ENCODE measurements around the gene IL10. TPM values are rescaled to one million over a fixed set of nuclear protein-coding genes. Genes with fewer than 3 reads are reported as not detected.
A peak's percentile ranks its signal among the peaks of the same experiment; 100 is the strongest.

Gene IL10
- total RNA-seq, 1 donor from 2014 or later: not detected

DNA sequence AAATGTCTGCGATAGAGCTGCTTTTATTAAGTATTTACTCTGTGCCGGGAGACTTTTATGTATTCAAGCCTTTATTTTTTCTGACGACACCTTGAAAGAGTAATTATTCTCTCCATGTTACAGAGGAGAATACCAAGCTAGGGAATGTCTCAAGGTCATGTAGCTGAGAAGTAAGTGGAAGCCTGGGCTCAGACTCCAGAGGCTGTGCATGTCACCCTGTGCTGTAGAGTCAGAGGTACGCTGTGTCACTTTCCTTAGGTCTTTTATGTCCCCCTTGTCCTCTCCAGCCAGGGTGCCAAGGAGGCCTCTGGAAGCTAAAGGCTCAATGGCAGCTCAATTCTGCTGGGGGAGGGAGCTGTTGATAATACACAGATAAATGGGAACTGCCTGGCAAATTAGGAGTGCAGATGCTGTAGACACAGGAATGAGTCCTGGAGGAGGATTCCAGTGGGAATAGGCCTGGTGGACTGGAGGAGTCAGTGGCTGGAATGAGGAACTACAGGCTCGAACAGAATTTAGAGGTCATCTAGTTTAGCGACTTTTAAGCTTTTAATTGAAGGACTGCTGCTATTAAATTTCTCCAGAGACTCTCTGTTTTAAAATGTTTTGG, 11.0 kb downstream of the IL10 start:
- peaks cover 2% of the 10 kb centered on the region for H3K4me1 Mint-ChIP-seq (ENCODE audit: low read depth)
- no peak overlapping the region for H3K27ac Mint-ChIP-seq (ENCODE audit: unreplicated experiment)
- no peaks in the 10 kb centered on the region for H3K36me3 Mint-ChIP-seq (ENCODE audit: low read depth)
- H3K9me3 Mint-ChIP-seq (ENCODE audit: low read depth): no peaks in the 10 kb centered on the region
- H3K4me3 Mint-ChIP-seq (ENCODE audit: unreplicated experiment): no peak overlapping the region
- H3K27me3 Mint-ChIP-seq (ENCODE audit: low read depth): peaks cover 8% of the 10 kb centered on the region
- TF ChIP-seq, protein P1, sequence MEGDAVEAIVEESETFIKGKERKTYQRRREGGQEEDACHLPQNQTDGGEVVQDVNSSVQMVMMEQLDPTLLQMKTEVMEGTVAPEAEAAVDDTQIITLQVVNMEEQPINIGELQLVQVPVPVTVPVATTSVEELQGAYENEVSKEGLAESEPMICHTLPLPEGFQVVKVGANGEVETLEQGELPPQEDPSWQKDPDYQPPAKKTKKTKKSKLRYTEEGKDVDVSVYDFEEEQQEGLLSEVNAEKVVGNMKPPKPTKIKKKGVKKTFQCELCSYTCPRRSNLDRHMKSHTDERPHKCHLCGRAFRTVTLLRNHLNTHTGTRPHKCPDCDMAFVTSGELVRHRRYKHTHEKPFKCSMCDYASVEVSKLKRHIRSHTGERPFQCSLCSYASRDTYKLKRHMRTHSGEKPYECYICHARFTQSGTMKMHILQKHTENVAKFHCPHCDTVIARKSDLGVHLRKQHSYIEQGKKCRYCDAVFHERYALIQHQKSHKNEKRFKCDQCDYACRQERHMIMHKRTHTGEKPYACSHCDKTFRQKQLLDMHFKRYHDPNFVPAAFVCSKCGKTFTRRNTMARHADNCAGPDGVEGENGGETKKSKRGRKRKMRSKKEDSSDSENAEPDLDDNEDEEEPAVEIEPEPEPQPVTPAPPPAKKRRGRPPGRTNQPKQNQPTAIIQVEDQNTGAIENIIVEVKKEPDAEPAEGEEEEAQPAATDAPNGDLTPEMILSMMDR (IDR thresholded peaks at IDR 0.05): peak; percentile 43
- DNase-seq (ENCODE audit: low spot score): no peak

DNA sequence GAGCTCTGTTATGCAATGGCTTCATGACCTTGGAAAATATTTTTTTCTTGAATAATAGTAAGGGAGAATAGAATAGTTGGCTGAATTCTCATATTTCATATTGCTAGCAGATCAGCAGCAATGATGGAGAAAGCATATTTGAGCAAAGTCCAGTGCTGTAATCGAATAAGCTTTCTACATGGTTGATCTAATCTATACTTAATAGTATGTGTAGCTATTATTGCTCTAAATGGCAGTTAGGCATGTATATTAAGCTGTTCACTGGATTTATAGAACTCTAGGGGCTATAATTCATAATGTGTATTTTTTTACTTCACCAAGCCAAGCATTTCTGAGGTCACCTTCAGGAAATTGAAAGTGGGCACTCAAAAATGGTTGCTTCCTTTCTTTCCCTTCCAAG, 11.7 kb downstream of the IL10 start:
- Mint-ChIP-seq H3K27me3 (ENCODE audit: low read depth) (peaks cover 8% of the 10 kb centered on the region), H3K9me3 (ENCODE audit: low read depth) (no peaks in the 10 kb centered on the region), H3K4me1 (ENCODE audit: low read depth) (no peaks in the 10 kb centered on the region), H3K4me3 (ENCODE audit: unreplicated experiment) (no peak overlapping the region), H3K27ac (ENCODE audit: unreplicated experiment) (no peak overlapping the region), H3K36me3 (ENCODE audit: low read depth) (no peaks in the 10 kb centered on the region)
- DNase-seq (ENCODE audit: low spot score): no peak
- TF ChIP-seq, protein P1 (IDR thresholded peaks at IDR 0.05): no peak

DNA sequence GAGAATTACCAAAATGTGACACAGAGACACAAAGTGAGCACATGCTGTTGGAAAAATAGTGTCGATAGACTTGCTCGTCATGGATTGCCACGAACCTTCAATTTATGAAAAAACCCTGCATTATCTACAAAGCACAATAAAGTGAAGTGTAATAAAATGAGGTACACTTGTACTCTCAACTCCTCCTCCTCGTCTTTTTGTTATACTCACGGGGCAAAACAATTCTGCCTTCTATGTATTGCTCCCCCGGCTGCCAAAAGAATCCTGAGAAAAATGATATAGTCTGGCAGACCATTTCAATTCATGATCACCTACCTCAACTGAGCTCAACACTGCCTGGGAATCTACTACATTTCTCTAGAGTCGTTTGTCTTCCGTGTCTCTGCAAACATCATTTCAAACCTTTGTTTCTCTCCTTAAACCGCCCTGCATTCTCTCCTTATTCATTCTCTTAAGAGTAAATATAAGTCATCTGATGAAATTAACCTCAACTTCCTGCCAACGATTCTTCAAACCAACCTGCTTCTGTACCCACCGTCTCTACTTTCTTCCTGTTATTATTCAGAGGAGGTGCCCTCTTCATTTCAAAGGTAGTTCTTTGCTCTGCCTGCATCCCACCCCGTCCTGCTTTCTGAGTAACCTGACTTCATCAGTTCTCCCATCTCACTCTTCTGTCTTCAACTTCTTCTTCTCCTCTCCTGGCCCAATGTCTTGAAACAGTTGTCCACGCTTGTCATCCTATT, 14.6 kb downstream of the IL10 start:
- TF ChIP-seq, protein P1 (IDR thresholded peaks at IDR 0.05): no peak

DNA sequence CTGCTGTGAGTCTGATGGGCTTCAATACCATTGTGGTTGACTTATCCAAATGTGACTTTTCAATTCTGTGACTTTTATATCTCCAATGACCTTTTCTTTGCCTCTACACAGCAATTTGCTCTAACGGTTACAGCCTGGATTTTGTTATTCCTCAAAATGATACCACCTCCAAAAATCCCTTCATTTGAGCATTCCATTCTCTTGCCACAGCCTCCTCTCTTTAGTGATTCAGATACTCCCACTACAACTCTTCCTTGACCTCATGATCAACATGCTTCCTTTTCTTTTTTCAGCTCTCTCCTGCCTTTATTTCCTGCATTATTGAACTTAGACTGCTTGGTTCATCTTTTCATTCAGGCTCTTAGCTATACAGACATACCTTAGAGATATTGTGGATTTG, 18.3 kb downstream of the IL10 start:
- TF ChIP-seq, protein P1 (IDR thresholded peaks at IDR 0.05): no peak
- peaks cover 4% of the 10 kb centered on the region for H3K27me3 Mint-ChIP-seq (ENCODE audit: low read depth)
- DNase-seq (ENCODE audit: low spot score): no peak
- no peak overlapping the region for H3K27ac Mint-ChIP-seq (ENCODE audit: unreplicated experiment)
- peaks cover 8% of the 10 kb centered on the region for H3K9me3 Mint-ChIP-seq (ENCODE audit: low read depth)
- H3K36me3 Mint-ChIP-seq (ENCODE audit: low read depth): peaks cover 2% of the 10 kb centered on the region
- peaks cover 2% of the 10 kb centered on the region for H3K4me1 Mint-ChIP-seq (ENCODE audit: low read depth)
- H3K4me3 Mint-ChIP-seq (ENCODE audit: unreplicated experiment): no peak overlapping the region

More for the DNA sequence above, 14.6 kb downstream of the IL10 start:
- Mint-ChIP-seq H3K36me3 (ENCODE audit: low read depth) (peaks cover 2% of the 10 kb centered on the region), H3K27ac (ENCODE audit: unreplicated experiment) (no peak overlapping the region), H3K27me3 (ENCODE audit: low read depth) (peaks cover 6% of the 10 kb centered on the region), H3K4me1 (ENCODE audit: low read depth) (peaks cover 2% of the 10 kb centered on the region), H3K9me3 (ENCODE audit: low read depth) (peaks cover 8% of the 10 kb centered on the region), H3K4me3 (ENCODE audit: unreplicated experiment) (no peak overlapping the region)
- DNase-seq (ENCODE audit: low spot score): no peak

DNA sequence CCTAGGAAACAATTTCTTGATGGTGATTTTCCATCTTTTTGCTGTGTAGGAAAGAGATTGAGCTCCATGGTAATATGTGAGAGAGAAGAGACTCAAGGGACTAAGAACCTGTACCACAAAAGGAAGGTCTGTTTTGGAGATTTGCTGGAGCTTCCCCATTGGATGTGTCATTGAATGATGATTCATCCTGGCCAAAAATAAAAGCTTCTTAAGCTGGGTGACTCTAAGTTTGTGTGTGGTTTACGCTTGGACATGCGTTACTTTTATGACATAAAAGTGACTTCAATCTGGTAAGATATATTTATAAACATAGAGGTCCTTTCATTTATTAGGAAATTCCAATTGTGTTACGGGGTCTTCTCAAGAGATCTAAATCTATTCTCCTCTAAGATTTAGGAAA, 19.2 kb downstream of the IL10 start:
- no peak for DNase-seq (ENCODE audit: low spot score)
- peaks cover 2% of the 10 kb centered on the region for H3K4me1 Mint-ChIP-seq (ENCODE audit: low read depth)
- H3K9me3 Mint-ChIP-seq (ENCODE audit: low read depth): peaks cover 8% of the 10 kb centered on the region
- peaks cover 2% of the 10 kb centered on the region for H3K36me3 Mint-ChIP-seq (ENCODE audit: low read depth)
- no peak overlapping the region for H3K27ac Mint-ChIP-seq (ENCODE audit: unreplicated experiment)
- peaks cover 4% of the 10 kb centered on the region for H3K27me3 Mint-ChIP-seq (ENCODE audit: low read depth)
- no peak overlapping the region for H3K4me3 Mint-ChIP-seq (ENCODE audit: unreplicated experiment)
- TF ChIP-seq, protein P1 (IDR thresholded peaks at IDR 0.05): no peak

Measured in chondrocyte (in vitro differentiated cells).